GM21515 (cell line): Measurements from ENCODE around the gene FRMPD4.

Source experiments
- ATAC-seq: cut with Tn5 transposase; IDR thresholded peaks from one replicate; pipeline ENCODE4 v1.9.1; 2021; ENCODE audit not compliant: unreplicated experiment

The FRMPD4 gene

DNA sequence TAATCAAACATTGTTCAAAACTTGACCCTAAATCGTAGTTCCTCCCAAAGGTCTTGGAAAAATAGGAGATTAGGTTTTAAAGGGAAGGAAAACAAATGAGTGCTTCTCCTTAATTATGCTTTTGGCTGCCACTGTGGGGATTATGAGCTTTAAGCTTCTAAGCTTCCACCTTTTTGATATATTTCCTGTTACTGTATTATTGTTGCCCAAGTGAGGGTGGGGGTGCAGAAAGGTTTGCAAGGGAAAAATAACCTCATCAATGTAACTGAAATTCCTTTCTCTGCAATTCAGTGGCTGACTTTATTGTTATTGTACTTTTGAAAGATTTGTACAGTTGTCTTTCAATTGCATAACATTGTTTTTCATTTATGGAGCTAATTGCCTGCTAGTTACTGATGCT is 285.1 kb downstream of the FRMPD4 start:
- no peak for ATAC-seq

DNA sequence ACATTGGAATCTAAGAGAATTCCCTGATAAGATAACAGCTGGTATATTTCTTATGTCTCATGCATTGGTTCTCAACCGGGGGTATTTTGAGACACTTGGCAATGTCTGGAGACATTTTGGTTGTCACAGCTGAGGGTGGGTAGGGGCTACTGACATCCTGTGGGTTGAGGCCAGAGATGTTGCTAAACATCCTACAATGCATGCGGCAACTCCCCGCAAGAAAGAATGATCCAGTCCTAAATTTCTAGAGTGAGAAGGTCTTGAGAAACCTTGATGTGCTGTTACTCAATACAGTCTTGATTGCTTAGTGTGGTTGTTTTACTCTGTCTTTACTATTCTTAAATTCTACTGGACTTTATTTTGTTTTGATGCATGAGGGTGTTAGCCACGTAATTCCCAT is 287.2 kb downstream of the FRMPD4 start:
- ATAC-seq = no peak

DNA sequence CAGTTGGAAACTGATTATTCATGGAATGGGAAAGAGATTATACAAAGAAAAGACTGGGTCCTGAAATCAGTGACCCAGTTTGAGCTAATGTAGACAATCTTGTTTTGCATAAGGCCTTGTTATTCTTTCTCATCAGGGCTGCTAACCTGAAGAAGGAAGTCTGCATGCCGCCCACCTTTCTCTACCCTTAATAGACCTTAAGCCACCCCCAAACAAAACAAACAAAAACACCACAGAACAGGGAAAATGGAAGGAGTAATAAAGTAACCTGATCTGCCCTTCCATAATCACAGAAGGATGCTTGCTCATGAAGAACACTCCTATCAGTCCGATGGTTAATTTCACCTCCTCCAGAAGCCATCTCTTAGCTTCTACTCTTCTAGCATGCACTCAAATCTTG is 288.1 kb downstream of the FRMPD4 start:
- no peak for ATAC-seq

DNA sequence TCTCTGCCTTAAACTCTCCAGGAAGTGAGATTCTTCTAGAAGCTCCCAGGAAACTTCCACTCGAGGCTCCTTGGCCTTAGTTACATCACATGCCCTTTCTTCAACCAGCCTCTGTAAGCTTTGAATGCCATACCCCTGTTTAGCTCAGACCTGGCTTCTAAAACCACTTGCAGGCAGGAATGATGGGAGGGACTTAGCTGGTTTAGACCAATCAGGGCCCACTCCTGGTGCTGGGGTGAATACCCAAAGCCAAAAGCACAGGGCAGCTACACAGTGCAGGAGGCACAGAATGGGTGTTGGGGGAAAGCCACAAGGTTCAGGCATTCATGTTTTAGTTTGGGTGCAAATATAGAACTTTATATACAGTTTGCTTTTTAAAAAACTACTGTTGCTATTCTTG is 296.2 kb downstream of the FRMPD4 start:
- ATAC-seq = no peak

DNA sequence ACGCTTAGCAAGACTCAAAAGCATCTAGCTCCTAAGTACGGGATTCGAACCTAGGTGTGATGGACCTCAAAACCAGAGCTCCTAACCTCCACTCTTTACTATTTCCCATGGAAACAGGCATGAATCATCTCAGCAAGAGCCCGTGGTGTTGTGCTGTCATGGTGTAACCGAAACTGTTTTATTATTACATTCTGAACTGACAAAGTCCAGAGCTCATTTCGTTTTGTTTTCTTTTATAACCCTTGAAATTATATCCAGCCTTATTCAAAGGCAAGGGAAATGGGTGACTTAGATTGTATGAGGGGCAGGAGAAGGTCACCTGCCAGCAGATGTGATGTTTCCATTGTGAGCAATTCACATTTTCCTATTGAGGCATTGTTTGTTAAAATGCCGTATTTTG is 301.1 kb downstream of the FRMPD4 start:
- no peak for ATAC-seq

DNA sequence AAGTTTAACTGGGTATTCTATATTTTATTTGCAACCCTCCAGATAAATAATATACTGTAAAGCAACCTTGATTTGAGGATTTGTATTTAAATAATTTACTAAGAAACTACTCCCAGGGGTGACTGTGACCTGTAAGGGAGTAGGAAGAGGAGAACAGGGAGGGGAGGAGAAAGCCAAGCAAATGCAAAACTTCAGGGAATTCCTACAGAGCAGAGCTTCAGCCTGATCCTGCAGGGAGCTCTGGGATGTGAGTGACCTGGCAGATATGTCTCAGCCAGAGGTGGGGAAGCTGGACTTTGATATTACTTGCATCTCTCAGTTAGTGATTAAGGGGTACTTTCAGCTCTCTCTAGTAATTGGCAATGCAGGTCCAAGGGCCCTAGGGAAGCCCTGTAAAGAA is 302.0 kb downstream of the FRMPD4 start:
- ATAC-seq = no peak

DNA sequence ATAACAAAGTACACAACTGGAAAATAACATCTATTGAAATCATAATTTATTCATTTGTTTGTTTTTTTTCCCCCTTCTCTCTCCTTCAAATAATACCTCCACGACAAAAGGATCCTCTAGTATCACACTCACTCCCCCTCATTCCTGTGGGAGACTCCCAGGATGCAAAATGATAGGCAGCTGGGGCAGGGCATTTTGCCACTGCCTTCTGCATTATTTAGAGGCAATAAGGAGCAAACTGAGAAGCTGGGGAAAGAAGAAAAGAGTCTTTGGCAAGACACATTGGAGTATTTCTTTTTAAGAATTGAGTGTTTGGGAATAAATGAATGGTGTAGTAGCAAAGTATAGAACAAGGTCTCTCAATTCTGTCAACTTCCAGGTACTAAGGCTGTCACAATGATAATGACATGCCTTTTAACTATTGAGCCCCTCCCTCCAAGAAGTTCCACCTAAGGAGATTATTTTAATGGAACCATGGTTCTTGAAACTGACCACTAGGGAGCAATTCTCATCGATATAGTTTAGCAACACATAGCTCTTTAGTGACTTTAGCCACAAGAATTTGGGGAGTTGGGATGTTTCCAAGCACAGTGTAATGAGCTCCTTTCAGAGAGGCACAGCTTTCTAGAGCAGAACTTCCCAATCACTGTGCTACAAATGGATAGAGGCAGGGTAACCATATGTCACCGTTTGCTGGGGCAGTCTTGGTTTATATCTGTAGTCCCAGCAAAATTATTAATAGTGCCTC is 303.3 kb downstream of the FRMPD4 start:
- ATAC-seq = no peak

DNA sequence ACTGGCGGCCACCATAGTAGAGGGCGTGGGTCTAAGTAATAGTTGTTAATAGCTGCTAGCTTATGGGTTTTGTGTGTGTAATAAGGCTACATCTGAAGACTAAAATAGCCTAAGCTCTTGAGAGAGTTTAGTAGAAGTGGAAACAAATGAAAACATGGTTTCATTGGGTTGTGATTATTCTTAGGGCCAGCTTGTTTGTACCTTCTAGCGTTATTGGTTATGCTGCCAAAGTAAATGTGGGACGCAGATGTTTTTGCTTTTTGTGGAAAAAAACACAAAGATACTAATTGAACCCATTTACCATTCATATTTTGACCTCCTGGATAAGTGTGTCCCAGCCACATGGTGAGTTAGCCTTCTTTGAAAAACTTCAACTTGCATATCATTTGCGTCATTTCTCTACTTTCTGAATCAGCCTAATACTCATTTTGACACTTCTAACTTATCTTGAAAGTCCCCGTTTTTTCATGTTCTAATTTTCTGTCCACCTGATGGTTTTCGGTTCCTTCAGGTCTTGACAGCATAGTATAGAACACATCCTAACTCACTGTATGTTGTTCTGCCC is 305.3 kb downstream of the FRMPD4 start:
- peak; percentile 93 for ATAC-seq

DNA sequence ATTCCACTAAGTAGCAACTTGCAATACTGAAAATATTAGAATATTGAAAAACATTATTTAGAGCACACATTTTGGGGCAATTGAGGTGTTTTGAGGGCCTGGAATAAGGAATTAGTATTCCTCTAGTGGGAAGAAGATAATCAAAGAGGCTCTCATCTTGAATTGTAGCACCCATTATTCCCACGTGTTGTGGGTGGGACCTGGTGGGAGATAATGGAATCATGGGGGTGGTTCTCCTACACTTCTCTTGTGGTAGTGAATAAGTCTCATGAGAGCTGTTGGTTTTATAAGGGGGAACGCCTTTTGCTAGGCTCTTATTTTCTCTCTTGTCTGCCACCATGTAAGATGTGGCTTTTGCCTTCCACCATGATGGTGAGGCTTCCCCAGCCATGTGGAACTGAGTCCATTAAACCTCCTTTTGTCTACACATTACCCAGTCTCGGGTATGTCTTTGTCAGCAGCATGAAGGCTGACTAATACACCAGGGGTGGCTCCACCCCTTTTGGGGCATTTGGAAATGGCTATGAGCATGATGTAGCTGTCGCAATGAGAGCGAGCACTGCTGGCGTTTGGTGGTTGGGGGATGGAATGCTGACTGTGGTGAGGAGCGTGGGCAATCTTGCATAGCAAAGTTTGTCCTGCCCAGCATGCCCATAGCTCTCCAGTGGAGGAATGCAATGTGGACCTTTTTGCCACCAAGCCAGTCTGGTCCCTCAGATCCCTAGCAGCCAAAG is 308.2 kb downstream of the FRMPD4 start:
- no peak for ATAC-seq

DNA sequence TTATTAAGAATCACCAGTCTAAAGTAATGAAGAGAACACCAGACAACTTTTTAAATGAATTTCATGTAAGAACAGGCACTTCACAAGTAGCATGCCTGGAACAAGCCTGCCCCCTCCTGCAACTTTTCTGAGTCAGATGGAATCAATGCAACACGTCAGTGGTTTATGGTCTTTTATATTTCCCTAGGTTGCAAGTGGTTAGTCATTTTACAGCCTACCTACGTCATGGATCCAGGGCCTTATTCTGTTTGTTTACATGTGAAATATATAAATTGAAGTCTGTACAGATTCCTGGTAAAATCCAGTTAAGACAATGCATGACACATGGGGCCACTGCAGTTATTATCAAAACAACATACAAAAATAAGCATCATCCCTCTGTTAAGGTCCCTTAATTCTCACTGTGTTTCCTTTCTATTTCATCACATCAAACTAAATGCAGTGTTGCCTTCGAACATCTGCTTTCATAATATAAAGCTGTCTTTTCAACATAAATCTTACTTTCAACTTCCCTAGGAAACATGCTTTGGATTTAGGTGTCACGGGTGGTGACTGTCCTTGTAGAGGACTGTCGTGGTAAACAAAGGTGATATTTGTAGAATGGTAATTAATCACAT is 309.3 kb downstream of the FRMPD4 start:
- no peak for ATAC-seq

DNA sequence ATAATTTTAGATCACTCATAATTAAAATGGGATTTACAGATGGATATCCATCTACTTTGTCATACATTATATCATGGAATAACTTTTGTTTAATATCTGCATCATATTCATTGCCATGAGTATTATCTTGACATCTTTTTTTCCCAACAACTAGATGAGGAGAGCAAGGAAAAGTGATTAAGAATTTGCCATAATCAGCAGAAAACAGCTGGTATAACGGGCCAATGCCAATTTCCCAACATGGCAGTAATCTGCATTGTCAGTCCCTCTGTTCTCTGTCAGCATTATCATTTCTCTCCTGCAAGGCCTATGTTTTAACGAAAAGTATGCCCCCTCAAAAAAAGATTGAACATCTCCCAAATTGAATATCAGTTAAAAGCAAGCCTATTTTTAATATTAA is 314.0 kb downstream of the FRMPD4 start:
- ATAC-seq = no peak

DNA sequence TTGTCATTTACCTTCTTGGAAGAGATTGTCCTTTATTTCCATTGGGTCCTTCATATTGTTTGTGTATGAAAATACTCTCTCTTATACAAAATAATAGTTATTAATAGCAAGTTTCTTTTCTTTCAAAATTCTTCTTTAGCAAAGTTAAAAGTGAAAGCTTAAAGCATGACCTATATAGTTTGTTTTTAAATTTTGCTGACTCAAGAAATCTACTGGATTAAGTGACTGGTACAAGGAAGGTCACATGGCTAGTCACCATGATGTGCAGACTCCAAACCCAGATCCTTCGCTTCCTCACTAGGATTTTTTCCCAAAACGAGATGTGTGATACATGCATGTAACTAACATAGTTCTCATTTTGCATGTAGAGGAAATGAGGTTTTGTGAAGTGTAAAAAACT is 322.7 kb downstream of the FRMPD4 start:
- ATAC-seq = no peak

DNA sequence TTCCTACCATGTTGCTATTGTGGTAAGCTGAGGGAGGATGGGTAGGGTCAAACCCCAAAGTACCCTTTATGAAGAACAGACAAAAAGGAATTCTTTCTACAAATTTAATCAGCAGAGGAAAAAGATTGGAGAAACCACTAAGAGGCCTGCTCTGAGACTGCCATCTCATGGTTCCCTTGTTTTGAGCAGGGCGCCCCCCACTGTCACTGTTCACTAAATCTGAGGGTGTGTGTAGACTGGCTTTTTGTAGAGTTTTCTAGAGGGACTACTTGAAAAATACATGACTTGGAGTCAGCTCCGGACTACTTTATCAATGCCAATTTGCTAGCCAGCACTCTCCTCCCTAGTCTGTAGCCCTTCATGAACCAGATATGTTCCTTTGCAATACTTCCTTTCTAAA is 324.8 kb downstream of the FRMPD4 start:
- no peak for ATAC-seq

DNA sequence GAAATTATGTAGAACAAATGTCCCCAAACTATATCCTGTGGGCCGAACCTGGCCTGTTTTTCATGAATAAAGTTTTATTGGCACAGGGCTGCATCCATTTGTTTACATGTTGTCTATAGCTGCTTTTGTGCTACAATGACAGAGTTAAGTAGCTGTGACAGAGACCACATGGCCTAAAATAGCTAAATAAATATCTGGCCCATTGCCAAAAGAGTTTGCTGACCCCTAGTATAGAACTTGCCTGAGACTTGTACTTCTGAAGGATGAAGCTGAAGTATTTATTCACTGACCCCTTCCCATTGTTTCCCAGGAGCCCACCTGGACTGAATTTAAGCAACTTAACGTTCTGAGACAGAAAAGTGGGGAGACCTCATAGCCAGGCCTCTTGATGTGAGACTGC is 325.6 kb downstream of the FRMPD4 start:
- ATAC-seq = no peak

DNA sequence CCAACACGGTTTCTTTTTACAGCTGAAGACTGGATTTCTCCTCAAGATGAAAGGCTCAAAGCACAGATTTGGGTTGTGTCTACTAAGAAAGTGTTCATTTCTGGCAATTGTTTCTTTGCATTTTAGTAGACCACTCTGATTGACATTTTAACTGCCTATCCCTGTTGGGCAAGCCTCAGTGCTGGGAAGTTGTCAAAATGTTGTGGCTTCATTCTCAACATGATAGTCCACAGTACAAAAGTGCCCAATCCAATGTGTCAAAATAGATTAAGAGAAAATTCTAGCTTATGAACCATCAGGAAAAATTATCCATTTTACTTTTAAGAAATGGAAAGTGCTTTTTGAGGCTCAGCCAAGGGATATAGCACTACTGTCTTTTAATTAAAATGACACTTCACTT is 329.0 kb downstream of the FRMPD4 start:
- ATAC-seq = no peak

DNA sequence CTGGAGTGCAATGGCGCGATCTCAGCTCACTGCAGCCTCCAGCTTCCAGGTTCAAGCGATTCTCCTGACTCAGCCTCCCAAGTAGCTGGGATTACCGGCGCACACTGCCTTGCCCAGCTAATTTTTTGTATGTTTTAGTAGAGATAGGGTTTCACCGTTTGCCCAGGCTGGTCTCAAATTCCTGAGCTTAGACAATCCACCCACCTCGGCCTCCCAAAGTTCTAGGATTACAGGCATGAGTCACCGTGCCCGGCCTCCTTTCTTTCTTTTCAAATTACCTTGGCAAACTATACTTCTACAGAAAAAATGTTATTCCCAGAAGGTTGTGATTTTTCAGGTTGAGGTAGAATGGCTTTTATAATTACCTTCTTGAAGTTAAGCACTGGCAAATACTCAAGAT is 331.0 kb downstream of the FRMPD4 start:
- no peak for ATAC-seq

DNA sequence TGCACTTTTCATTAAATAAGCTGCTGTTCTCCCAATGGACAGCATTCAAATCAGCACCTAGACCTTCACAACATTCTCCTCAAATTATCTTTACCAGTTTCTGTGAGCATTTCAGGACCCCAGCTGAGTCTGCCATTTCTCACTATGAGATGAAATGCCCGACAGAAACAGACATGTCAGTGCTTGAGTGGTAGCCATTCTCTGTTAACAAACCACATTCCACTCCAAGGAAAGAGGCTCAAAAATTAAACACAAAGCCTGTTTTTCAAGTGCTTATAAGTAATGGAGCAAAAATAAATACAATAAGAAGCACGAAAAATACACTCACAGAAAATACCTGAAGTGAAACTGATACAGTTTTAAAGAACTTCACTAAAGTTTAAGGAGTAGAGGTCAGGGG is 332.8 kb downstream of the FRMPD4 start:
- no peak for ATAC-seq

DNA sequence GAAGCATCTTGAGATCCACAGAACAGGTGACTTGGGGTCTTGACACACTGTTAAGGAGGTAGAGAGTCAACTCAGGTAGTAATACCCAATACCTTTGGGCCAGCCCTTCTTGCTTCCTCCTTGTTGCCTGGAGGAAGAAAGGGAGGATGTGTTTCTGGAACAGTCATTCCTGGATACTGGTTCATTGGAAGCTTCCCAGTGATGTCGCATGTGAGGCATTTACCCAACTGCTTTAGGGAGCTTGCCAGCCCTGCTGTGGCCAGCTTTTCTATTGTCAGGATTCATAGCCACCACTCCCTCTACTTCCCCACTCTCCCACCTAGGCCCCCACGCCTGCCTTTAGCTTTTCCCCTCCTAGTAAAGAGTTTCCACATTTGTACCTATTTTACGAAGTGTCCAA is 342.7 kb downstream of the FRMPD4 start:
- no peak for ATAC-seq

DNA sequence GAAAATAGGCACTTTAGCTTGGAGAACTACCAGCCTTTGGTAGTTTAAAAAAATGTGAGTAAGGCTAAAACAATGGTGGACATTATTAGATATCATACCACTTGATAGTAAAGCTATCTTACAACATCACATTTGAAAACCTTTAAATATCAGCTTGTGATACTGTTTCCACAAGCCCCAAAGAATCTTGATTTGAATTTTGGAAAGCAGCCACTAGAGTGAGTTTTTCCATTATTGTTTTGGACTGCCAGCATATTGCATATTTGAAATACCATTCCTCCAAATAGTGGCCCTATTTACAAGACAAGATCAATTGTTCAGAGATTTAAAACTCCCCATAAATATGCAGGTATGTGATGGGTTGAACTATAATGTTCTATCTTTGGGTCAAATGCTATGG is 349.9 kb downstream of the FRMPD4 start:
- ATAC-seq = no peak

DNA sequence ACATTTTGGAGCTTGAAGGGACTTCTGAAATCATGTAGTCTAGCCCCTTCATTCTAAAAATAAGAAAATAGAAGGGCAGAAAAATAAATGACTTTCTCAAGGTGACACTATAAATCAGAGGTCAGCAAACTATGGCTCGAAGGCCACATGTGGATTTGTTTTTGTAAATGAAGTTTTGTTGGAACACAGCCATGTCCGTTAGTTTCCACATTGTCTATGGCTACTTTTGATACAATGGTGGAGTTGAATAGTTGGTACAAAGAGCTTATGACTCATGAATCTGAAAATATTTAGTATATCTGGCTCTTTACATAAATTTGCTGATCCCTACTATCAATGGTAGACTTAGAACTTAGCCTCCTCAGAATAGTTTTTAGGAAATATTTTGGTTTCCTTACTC is 350.5 kb downstream of the FRMPD4 start:
- no peak for ATAC-seq

DNA sequence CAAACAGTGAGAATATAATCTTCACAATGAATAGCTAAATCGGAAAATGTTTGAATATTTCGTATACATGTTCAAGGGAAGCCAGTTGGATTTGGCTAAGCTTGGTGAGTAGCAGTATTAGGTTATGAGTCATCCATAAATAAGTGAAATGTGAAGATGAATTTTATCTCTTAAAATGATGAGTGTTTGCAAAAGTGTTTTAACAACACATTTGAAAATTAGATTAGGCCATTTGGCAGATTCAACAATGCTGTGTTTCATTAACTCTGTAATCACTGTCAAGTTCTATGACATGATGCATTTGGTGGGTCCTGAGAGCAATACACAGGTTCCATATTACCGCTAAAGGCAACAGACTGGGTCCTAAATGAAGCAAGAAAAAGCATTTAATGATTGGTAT is 351.1 kb downstream of the FRMPD4 start:
- ATAC-seq = no peak
